Thyroid gland (tissue), 4 donors: ENCODE measurements around the gene SLITRK2. TPM values are rescaled to one million over a fixed set of nuclear protein-coding genes. Genes with fewer than 3 reads are reported as not detected.

Experiments used
- DNase-seq, 2 donors: peaks; one replicate each; pipeline ENCODE4 v3.0.0-alpha.2; 2019
- H3K27ac ChIP-seq, 3 donors: fragments of 200-600 bp; sonication (generic); 1 replicate in 2 of 3; 2 replicates in 1 of 3; pipeline ENCODE4 v1.5.1; 2016 to 2019; ENCODE audit warnings: mild to moderate bottlenecking in 1 of 3, moderate library complexity in 1 of 3
- H3K27me3 ChIP-seq: fragments of 200-600 bp; sonication (generic); one replicate; pipeline ENCODE4 v1.5.1; 2019
- H3K36me3 ChIP-seq, 2 donors: fragments of 200-600 bp; sonication (generic); one replicate each; pipeline ENCODE4 v1.5.1; 2016 to 2019
- H3K4me1 ChIP-seq, 2 donors: fragments of 200-600 bp; sonication (generic); one replicate each; pipeline ENCODE4 v1.5.1; 2017 to 2019
- H3K4me3 ChIP-seq, 3 donors: fragments of 200-600 bp; sonication (generic); replicated peaks in 1 of 3; 1 replicate in 2 of 3; 2 replicates in 1 of 3; pipeline ENCODE4 v1.5.1; 2016; ENCODE audit warnings: mild to moderate bottlenecking in 1 of 3
- H3K9me3 ChIP-seq: fragments of 200-600 bp; sonication (generic); one replicate; pipeline ENCODE4 v1.5.1; 2017
- CTCF ChIP-seq, 6 experiments: fragments of 200-600 bp in 3 of 6; fragments of 450-650 bp in 3 of 6; sonication (generic) in 3 of 6; IDR thresholded peaks; one replicate each; pipeline ENCODE4 v1.5.1; 2016 to 2019; ENCODE audit warnings: antibody characterized with exemption in 6 of 6, mild to moderate bottlenecking in 2 of 6, inconsistent platforms in 1 of 6, moderate library complexity in 1 of 6
- POLR2A ChIP-seq, 2 donors: fragments of 450-650 bp; IDR thresholded peaks; one replicate each; pipeline ENCODE4 v1.6.1; 2017; ENCODE audit warnings: antibody characterized with exemption in 2 of 2, mild to moderate bottlenecking in 2 of 2, moderate library complexity in 1 of 2
- WGBS, 2 donors: methylation state at CpG; one replicate each; pipeline ENCODE4 v1.1.5; 2017; 5-methylcytosine and 5-hydroxymethylcytosine counted together
- intact Hi-C: fragments of 100-400 bp; cut with DNase I; formaldehyde crosslinking; loops from one replicate; pipeline ENCODE4 v1.15.1; 2023
- small RNA-seq: library from RNA; depleted of rRNA; stranded (forward); fragments of <200 nt; gene quantifications from one replicate; pipeline ENCODE3, GENCODE V24; 2016
- total RNA-seq, 4 donors: library from RNA; depleted of rRNA; stranded (reverse); fragments of >200 nt; gene quantifications; one replicate each; pipeline ENCODE4 v1.2.3, GENCODE V29; 2016

Gene SLITRK2
- total RNA-seq, 4 donors from 2014 or later = 0.29 to 1.3 (median 0.39) TPM

GRCh38 chrX:145853181-145853580 is 35.6 kb downstream of the SLITRK2 start:
- H3K4me1 ChIP-seq = no peaks in the 10 kb centered on the region
- no peak overlapping the region for H3K4me3 ChIP-seq
- intact Hi-C loops = no loop called here
- no peaks in the 10 kb centered on the region for H3K9me3 ChIP-seq
- no peak for TF ChIP-seq CTCF (IDR thresholded peaks at IDR 0.05)
- no peaks in the 10 kb centered on the region for H3K27me3 ChIP-seq
- 91 to 93% methylated on average over 13 of the region's 13 CpGs for WGBS, 2 donors
- no peaks in the 10 kb centered on the region for H3K36me3 ChIP-seq
- no peak overlapping the region for H3K27ac ChIP-seq
- no peak for DNase-seq

GRCh38 chrX:145856181-145856580 is 38.6 kb downstream of the SLITRK2 start:
- H3K4me3 ChIP-seq = no peak overlapping the region
- H3K36me3 ChIP-seq = no peaks in the 10 kb centered on the region
- H3K27me3 ChIP-seq = no peaks in the 10 kb centered on the region
- no peaks in the 10 kb centered on the region for H3K4me1 ChIP-seq
- no peak for DNase-seq
- H3K27ac ChIP-seq = no peak overlapping the region
- TF ChIP-seq POLR2A (IDR thresholded peaks at IDR 0.05) (no peak), CTCF (IDR thresholded peaks at IDR 0.05) (no peak)
- intact Hi-C loops = no loop called here
- 86 to 92% methylated on average over 4 of the region's 4 CpGs for WGBS, 2 donors
- no peaks in the 10 kb centered on the region for H3K9me3 ChIP-seq

- Histone ChIP-seq H3K27ac (no peak overlapping the region), H3K9me3 (no peaks in the 10 kb centered on the region), H3K4me1 (no peaks in the 10 kb centered on the region), H3K27me3 (no peaks in the 10 kb centered on the region), H3K4me3 (no peak overlapping the region), H3K36me3 (no peaks in the 10 kb centered on the region)
- DNase-seq = no peak
- no peak for TF ChIP-seq CTCF (IDR thresholded peaks at IDR 0.05)
- TF ChIP-seq POLR2A (IDR thresholded peaks at IDR 0.05) = no peak
- WGBS, 2 donors = 62 to 64% methylated on average over 3 of the region's 3 CpGs
- intact Hi-C loops = no loop called here
Observed at GRCh38 chrX:145861818-145862217, 44.2 kb downstream of the SLITRK2 start.

- Histone ChIP-seq H3K36me3 (no peaks in the 10 kb centered on the region), H3K27me3 (no peaks in the 10 kb centered on the region), H3K4me3 (no peak overlapping the region), H3K9me3 (no peaks in the 10 kb centered on the region), H3K4me1 (no peaks in the 10 kb centered on the region), H3K27ac (no peak overlapping the region)
- TF ChIP-seq CTCF (IDR thresholded peaks at IDR 0.05) (no peak), POLR2A (IDR thresholded peaks at IDR 0.05) (no peak)
- WGBS, 2 donors = 69 to 77% methylated on average over 4 of the region's 4 CpGs
- DNase-seq = no peak
- intact Hi-C loops = no loop called here
Observed at GRCh38 chrX:145865082-145865481, 47.5 kb downstream of the SLITRK2 start.

Small RNAs within 50 kb of the gene (small RNA-seq; reads per million reads assigned to genes)
- not detected for gene AL109653.1
